ENCODE results near the gene SRF.
"Not testable (repeated sequence)": the region's sequence is repeated elsewhere in the genome, so short reads cannot be mapped to it uniquely, and the experiment has no call there.

SRF gene

DNA sequence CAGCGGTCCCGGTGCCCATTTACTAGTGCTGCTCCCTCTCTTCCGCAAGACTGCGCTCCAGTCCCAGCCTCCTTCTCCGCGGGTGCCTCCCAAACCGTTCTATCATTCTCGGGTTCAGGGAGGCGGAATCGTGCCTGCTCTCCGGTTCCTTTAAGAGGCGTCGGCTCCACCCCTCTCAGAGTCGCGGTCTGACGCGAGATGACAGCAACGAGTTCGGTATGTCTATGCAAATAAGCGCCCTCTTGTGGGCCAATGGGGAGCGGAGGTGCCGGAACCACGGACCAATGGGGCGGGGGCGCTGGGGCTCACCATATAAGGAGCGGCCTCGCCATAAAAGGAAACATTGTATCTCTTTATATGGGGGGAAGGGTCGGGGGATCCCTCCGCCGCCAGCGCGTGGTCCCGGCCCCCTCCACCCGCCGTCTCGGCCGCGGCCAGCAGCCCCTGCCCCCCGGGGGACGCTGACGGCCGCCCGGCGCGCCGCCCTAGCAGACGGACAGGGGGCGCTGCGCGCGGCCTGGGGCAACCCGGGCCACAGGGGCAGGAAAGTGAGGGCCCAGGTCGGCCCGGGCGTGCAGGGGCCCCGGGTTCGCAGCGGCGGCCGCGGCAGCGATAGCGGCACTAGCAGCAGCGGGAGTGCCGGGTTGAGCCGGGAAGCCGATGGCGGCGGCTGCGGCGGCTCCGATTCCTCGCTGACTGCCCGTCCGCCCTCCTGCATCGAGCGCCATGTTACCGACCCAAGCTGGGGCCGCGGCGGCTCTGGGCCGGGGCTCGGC lies at the start of gene SRF:
TSS of gene SRF (plus strand) at position 339 of the 776 bp plus-strand sequence. CDS start at position 727, 388 bp downstream.
- DNase-seq, result peak; percentile 99

- DNase-seq, result no peak
Observed at GRCh38 chr6:43122146-43122545, 48.9 kb upstream of the SRF start.

DNA sequence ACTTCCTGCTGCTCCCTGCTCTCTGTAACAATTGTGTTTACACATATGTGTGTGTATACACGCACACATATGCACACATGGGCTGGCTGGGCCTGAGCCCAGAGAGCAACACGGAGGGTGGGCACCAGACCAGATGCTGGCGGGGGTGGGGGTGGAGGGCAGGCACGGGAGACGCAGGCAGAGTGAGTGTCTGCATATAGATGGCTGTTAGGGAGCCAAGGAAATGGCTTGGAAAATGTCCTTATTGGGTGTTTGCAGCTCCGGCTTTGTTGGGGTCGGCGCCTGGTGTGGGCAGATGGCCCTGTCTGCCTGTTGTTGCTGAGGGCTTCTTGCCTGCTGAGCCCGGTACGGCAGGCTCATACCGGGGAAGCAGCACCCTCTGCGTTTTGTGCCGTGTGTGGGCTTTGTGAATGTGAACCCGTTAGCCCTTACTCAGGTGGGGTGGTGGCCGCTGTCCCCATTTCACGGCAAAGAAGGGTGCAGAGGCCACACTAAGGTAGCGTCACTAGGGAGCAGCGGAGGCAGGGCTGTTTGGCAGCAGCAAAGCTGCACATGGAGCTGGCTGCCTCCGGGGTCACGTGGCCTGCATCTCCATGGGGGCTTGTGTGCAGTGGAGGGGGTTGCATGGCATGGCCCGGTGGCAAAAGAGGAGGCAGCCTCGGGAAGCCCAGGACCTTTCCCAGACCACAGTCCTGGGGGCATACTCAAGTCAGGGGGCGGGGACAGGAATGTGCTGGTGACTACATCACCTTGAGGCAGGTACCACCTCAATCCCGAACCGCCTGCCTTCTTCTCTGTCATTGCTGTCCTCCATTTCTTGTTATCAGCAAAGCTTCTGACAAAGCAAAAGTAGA lies 47.4 kb upstream of the SRF start:
- DNase-seq, result no peak

- DNase-seq, result no peak
Observed at GRCh38 chr6:43124481-43124880, 46.6 kb upstream of the SRF start.

DNA sequence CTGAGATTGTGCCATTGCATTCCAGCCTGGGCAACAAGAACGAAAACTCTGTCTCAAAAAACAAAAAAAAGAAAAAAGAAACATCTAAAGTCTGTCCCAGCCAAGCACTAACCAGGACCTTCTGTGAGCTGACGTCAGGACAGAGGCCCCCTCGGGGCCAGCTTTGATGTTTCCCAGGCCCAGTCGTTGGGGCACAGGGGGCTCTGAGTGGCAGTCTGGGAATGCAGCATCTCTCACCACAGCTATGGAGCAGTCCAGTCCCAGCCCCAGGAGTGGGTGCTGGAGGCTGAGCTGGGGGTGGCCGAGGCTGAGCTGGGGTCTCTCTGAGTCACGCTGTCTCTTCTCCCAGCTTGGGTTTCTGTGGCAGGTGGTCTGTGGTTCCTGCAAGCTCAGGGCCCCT lies 46.0 kb upstream of the SRF start:
- DNase-seq, result no peak

DNA sequence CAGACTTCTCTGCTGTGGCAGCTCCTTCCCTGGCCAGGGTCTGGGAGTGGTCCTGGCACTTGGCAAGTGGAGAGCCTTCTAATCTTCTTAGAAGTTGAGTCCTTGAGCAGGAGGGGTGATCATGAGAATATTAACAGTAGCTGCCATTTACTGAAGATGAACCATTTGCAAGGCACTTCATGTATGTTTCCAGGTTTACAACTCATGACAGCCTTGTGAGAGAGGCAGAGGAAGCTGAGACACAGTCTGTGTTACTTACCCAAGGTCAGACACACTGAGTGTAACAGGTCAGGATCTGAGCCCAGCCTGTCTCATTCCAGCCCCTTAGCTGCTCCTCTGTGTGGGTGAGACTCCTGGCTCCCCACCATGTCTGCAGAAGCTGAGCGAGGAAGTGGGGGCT lies 45.5 kb upstream of the SRF start:
- DNase-seq, result no peak

- DNase-seq, result no peak
Observed at GRCh38 chr6:43127180-43127579, 43.9 kb upstream of the SRF start.

- no peak for DNase-seq
Observed at GRCh38 chr6:43127877-43128276, 43.2 kb upstream of the SRF start.

- DNase-seq, result no peak
Observed at GRCh38 chr6:43128926-43129325, 42.1 kb upstream of the SRF start.

- no peak for DNase-seq
Observed at GRCh38 chr6:43129434-43130194, 41.5 kb upstream of the SRF start.

- no peak for DNase-seq
Observed at GRCh38 chr6:43130429-43130828, 40.6 kb upstream of the SRF start.

GRCh38 chr6:43131379-43131778 lies 39.7 kb upstream of the SRF start:
- not testable (repeated sequence) for DNase-seq

- no peak for DNase-seq
Observed at GRCh38 chr6:43138267-43138666, 32.8 kb upstream of the SRF start.

GRCh38 chr6:43139973-43140372 lies 31.1 kb upstream of the SRF start:
- DNase-seq, result not testable (repeated sequence)

- no peak for DNase-seq
Observed at GRCh38 chr6:43141644-43142043, 29.4 kb upstream of the SRF start.

DNA sequence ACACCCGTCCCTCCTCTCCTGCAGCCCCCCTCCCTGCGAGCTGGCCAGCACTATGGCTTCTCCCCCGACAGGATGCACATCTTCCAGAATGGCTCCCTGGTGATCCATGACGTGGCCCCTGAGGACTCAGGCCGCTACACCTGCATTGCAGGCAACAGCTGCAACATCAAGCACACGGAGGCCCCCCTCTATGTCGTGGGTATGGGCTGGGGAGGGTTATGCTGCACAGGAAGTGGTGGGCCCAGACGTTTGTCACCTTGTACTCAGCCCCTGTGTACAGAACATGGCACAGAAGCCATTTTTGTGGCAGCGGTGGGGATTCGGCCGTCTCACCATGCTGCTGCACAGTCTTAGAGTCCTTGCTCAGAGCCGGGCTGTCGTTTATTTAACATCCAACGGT lies 29.0 kb upstream of the SRF start:
- no peak for DNase-seq

DNA sequence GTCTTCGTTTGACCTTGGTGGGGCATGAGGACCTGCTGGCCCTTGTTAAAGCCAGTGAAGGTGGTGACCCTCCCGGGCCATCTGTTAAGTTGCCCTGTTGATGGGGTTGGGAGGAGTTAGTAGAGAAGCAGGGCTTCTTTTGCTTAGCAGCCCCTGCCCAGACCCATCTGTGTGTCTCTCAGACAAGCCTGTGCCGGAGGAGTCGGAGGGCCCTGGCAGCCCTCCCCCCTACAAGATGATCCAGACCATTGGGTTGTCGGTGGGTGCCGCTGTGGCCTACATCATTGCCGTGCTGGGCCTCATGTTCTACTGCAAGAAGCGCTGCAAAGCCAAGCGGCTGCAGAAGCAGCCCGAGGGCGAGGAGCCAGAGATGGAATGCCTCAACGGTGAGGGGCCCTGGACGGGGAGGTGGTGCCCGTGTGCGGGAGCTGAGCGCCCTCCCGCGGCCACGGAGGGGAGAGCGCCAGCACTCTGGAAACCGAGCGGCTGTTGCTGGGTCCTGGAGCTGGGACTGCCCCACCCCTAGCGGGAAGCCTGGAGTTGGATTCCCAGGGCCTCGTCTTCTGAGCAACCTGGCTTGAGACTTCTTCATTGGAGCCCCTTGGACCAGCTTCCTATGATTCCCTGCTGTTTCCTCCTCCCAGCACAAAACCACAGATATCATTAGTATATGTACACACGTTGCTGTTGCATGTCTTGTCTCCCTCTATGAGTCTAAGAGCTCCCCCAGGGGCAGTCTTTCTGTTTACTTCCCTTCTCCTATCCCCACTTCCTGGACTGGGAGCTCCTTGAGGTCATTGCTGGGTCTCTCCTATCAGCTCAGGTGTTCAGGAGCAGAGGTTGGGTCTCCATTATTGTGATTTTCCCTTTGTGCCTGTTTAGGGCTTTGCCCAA lies 27.6 kb upstream of the SRF start:
- peak; percentile 67 for DNase-seq

- DNase-seq, result no peak
Observed at GRCh38 chr6:43144879-43145278, 26.2 kb upstream of the SRF start.

DNA sequence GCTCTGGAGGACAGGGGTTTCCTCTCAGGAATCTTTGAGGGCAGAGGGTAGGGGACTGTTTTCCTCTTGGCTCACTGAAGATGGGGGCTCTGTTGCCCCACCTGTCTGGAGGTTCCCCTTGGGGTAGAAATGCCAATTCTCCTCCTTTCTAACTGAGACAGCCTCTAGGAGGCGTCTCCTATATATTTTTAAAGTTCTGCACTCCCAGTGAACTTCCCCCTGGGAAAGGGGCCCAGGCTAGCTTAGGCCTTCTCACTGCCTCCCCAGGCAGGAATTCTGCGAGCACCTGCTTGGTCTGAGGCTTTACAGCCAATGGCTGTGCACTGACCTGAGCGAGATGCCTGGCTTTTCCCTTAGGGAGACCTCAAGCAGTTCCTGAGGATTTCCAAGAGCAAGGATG lies 24.8 kb upstream of the SRF start:
- no peak for DNase-seq

- DNase-seq, result no peak
Observed at GRCh38 chr6:43146709-43147688, 24.1 kb upstream of the SRF start.

All from NCI-H345 (cell line).